Sigmoid colon (tissue), 7 donors: ENCODE measurements around the gene RFX4. TPM values are rescaled to one million over a fixed set of nuclear protein-coding genes. Genes with fewer than 3 reads are reported as not detected.
"Not testable (repeated sequence)": the region's sequence is repeated elsewhere in the genome, so short reads cannot be mapped to it uniquely, and the experiment has no call there.

Source experiments
- DNase-seq: peaks from one replicate; pipeline ENCODE4 v3.0.0-alpha.2; 2019
- H3K27ac ChIP-seq, 4 donors: fragments of 200-600 bp; sonication (generic); one replicate each; pipeline ENCODE4 v1.5.1; 2016 to 2019; ENCODE audit warnings: mild to moderate bottlenecking in 1 of 4
- H3K27me3 ChIP-seq, 3 donors: fragments of 200-600 bp; sonication (generic); one replicate each; pipeline ENCODE4 v1.5.1; 2019; ENCODE audit warnings: mild to moderate bottlenecking in 1 of 3
- H3K36me3 ChIP-seq, 4 donors: fragments of 200-600 bp; sonication (generic); one replicate each; pipeline ENCODE4 v1.5.1; 2016 to 2019
- H3K4me1 ChIP-seq, 4 donors: fragments of 200-600 bp; sonication (generic); one replicate each; pipeline ENCODE4 v1.5.1; 2017 to 2019
- H3K4me3 ChIP-seq, 4 donors: fragments of 200-600 bp; sonication (generic); one replicate each; pipeline ENCODE4 v1.5.1; 2017 to 2019; ENCODE audit warnings: mild to moderate bottlenecking in 2 of 4, moderate library complexity in 1 of 4
- H3K9me3 ChIP-seq, 4 donors: fragments of 200-600 bp in 3 of 4; sonication (generic) in 3 of 4; one replicate each; pipeline versions ENCODE4 v1.5.1 to v1.6.1; 2013 to 2019
- EP300 ChIP-seq, 4 donors: sonication (generic); formaldehyde crosslinking; IDR thresholded peaks; one replicate each; pipeline ENCODE4 v1.6.1; 2017; ENCODE audit warnings: antibody characterized with exemption in 4 of 4
- POLR2A ChIP-seq, 2 donors: fragments of 450-650 bp; IDR thresholded peaks; one replicate each; pipeline ENCODE4 v1.6.1; 2016; ENCODE audit warnings: antibody characterized with exemption in 2 of 2, mild to moderate bottlenecking in 2 of 2, moderate library complexity in 2 of 2
- POLR2AphosphoS5 ChIP-seq, 4 donors: sonication (generic); formaldehyde crosslinking; IDR thresholded peaks; one replicate each; pipeline ENCODE4 v1.6.1; 2017; ENCODE audit warnings: antibody characterized with exemption in 4 of 4
- WGBS, 2 donors: extraction: QIAGEN DNeasy Blood & Tissue Kit; methylation state at CpG; one replicate each; pipeline ENCODE4 v1.1.7; 2013; 5-methylcytosine and 5-hydroxymethylcytosine counted together
- intact Hi-C: fragments of 100-400 bp; cut with DNase I; formaldehyde crosslinking; loops from one replicate; pipeline ENCODE4 v1.15.1; 2023
- polyA plus RNA-seq, 3 donors: library from polyadenylated mRNA; stranded (reverse); fragments of 200-250 nt; gene quantifications; one replicate each; pipeline ENCODE4 v1.2.3, GENCODE V29; 2013
- total RNA-seq, 4 donors: library from RNA; depleted of rRNA; stranded (reverse); fragments of >200 nt; gene quantifications; one replicate each; pipeline ENCODE4 v1.1.0, GENCODE V29; 2016
- TF ChIP-seq, protein P1 (sequence below), 4 experiments: fragments of 450-650 bp in 3 of 4; fragments of 200-600 bp in 1 of 4; IDR thresholded peaks; one replicate each; pipeline ENCODE4 v1.5.1; 2016 to 2019; ENCODE audit warnings: antibody characterized with exemption in 4 of 4, mild to moderate bottlenecking in 3 of 4, moderate library complexity in 2 of 4
- donor health status: healthy with polysubstance abuse.
- donor health status: Bipolar disorder and iron deficiency.
- donor health status: healthy.

Gene RFX4
- total and polyA plus RNA-seq, 7 donors = 0.01 TPM; not detected in 6

DNA sequence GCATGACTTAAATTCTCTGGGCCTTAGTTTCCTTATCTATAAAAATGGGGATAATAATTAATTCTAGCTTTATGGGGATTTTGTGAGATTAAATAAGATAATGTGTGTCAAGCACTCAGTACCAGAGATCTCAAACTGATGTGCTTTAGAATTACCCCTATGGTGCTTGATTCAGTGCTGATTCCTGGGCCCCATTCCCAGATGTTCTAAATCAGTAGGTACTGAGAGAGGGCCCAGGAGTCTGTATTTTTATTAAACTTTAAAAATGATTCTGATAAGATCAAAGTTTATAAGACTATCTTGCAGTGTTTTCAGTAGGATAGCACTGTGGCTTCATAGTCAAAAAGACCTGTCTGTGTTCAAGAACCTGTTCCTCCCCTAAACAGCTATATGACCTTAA is 102.6 kb downstream of the RFX4 start:
- no peaks in the 10 kb centered on the region for H3K9me3 ChIP-seq
- no peaks in the 10 kb centered on the region for H3K36me3 ChIP-seq
- intact Hi-C loops = no loop called here
- no peak for DNase-seq
- H3K27ac ChIP-seq = no peak overlapping the region
- no peak overlapping the region for H3K4me3 ChIP-seq
- H3K27me3 ChIP-seq = no peaks in the 10 kb centered on the region
- no peaks in the 10 kb centered on the region for H3K4me1 ChIP-seq
- TF ChIP-seq, protein P1, sequence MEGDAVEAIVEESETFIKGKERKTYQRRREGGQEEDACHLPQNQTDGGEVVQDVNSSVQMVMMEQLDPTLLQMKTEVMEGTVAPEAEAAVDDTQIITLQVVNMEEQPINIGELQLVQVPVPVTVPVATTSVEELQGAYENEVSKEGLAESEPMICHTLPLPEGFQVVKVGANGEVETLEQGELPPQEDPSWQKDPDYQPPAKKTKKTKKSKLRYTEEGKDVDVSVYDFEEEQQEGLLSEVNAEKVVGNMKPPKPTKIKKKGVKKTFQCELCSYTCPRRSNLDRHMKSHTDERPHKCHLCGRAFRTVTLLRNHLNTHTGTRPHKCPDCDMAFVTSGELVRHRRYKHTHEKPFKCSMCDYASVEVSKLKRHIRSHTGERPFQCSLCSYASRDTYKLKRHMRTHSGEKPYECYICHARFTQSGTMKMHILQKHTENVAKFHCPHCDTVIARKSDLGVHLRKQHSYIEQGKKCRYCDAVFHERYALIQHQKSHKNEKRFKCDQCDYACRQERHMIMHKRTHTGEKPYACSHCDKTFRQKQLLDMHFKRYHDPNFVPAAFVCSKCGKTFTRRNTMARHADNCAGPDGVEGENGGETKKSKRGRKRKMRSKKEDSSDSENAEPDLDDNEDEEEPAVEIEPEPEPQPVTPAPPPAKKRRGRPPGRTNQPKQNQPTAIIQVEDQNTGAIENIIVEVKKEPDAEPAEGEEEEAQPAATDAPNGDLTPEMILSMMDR (IDR thresholded peaks at IDR 0.05) = no peak
- no peak for TF ChIP-seq POLR2A (IDR thresholded peaks at IDR 0.05)
- TF ChIP-seq POLR2AphosphoS5 (IDR thresholded peaks at IDR 0.05) = no peak
- no peak for TF ChIP-seq EP300 (IDR thresholded peaks at IDR 0.05)

DNA sequence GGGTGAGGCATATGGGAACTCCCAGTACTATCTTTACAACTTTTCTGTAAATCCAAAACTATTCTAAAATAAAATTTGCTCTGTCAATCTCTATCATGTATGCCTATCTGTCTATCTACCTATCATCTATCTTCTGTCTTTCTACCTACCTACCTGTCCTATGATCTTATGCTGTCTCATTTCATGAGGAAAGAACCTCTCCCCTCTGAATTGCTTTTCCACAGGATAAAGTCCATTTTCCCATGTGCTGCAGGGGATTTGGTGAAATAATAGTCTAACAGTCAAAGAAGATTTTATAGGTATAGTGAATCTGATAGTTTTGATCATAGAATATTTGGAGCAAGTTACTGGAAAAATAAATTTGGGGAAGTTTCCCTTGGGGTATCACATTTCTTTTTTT is 104.9 kb downstream of the RFX4 start:
- TF ChIP-seq, protein P1 (IDR thresholded peaks at IDR 0.05) = no peak
- no peak for TF ChIP-seq EP300 (IDR thresholded peaks at IDR 0.05)
- DNase-seq = no peak
- H3K36me3 ChIP-seq = no peaks in the 10 kb centered on the region
- intact Hi-C loops = no loop called here
- no peak overlapping the region for H3K4me3 ChIP-seq
- H3K27ac ChIP-seq = no peak overlapping the region
- no peaks in the 10 kb centered on the region for H3K9me3 ChIP-seq
- H3K27me3 ChIP-seq = no peaks in the 10 kb centered on the region
- H3K4me1 ChIP-seq = no peaks in the 10 kb centered on the region

DNA sequence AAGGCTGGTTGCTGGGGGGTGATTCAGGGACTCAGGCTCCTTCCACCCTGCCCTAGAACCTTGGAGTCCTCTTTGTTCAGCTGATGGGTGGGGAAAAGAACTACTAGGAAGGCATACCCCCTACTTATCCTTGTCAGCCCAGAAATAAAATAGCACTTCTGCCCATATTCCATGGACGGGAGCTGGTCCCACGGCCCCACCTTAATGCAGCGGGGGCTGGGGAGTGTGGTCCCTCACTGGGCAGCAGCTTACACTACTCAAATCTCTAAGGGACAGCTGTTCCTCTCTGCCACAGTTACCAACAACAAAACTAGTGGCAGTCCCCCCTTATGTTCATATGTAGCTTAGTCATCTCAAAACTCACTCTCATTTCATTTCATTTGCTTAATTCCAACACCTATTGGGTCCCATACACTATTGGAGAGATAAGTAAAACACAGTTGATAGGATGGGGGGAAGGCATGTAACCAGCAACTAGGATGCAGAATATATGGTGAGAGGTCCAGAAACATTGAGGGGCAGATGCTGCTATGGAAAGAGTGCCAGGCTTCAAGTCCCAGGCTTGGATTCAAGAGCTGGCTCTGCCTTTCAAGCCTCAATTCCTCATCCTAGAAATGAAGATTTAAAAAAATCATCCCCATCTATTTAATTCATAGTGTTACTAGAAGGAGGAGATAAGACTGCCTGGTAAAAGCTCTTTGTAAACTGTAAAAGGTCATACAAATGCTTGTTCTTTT is 107.9 kb downstream of the RFX4 start:
- H3K4me3 ChIP-seq = no peak overlapping the region
- H3K27me3 ChIP-seq = no peaks in the 10 kb centered on the region
- intact Hi-C loops = no loop called here
- H3K27ac ChIP-seq = no peak overlapping the region
- H3K36me3 ChIP-seq = no peaks in the 10 kb centered on the region
- 94 to 95% methylated on average over 3 of the region's 3 CpGs for WGBS, 2 donors
- H3K4me1 ChIP-seq = no peaks in the 10 kb centered on the region
- no peak for DNase-seq
- TF ChIP-seq EP300 (IDR thresholded peaks at IDR 0.05) (no peak), POLR2AphosphoS5 (IDR thresholded peaks at IDR 0.05) (no peak), POLR2A (IDR thresholded peaks at IDR 0.05) (no peak)
- TF ChIP-seq, protein P1 (IDR thresholded peaks at IDR 0.05) = no peak
- no peaks in the 10 kb centered on the region for H3K9me3 ChIP-seq

DNA sequence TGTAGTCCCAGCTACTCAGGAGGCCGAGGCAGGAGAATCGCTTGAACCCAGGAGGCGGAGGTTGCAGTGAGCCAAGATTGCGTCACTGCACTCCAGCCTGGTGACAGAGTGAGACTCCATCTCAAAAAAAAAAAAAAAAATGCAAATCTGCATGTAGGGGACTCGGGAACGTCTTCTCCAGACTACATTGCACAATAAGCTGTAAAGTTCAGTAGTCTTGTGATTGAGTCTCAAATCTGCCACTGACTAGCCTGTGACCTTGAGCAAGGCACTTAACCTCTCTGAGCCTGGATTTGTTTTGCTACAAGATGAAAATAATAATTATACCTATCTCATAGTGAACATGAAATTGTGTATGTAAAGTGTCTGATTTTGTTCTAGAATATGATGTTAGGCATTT is 109.2 kb downstream of the RFX4 start:
- H3K4me3 ChIP-seq, H3K9me3 ChIP-seq, H3K27me3 ChIP-seq, H3K4me1 ChIP-seq, H3K36me3 ChIP-seq, DNase-seq, H3K27ac ChIP-seq, intact Hi-C loops: not testable (repeated sequence)
- WGBS, 2 donors = 86 to 89% methylated on average over 6 of the region's 6 CpGs

DNA sequence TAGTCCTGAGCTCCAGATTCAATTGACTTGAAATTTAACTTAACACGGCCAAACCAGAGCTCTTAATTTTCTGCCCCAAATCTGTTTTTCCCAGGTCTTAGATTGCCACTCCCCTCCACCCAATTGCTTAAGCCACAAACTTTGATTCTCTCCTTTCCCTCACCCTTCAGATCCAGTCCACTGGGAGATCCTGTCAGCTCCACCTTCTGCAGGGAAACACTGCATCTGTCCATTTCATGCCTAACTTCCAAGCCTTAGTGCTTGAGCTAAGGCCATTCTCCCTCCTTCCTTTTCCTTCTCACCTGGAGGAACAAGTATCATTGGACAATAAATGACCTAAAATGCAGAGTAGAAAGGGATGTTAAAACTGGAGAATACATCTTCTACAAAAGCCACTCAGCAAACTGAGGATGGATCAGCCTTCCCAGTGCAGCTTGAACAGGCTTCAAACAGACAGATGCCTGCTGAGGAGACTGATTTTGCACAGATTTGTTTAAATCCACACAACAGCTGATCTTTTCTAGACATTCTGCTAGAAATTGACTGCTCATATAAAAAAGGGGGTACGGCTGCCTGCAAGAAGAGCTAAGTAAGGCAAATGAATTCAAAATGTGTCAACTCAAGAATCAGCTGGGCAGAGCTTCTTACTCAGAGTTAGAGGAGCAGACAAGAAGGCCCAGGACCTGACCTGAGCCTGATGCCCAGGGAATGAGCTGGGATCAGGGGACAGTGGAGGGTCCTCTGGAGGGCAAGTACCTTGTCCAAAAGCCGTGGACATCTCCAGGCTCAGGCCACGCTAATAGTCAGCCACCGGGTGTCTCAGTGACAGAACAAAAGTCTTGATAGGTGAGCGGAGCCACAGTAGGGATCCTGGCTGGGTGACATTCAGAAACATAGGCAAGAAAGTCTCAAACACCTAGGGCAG is 110.4 kb downstream of the RFX4 start:
- intact Hi-C loops = no loop called here
- DNase-seq = no peak
- 85 to 90% methylated on average over 6 of the region's 6 CpGs for WGBS, 2 donors
- no peak for TF ChIP-seq EP300 (IDR thresholded peaks at IDR 0.05)
- TF ChIP-seq POLR2AphosphoS5 (IDR thresholded peaks at IDR 0.05) = no peak
- no peaks in the 10 kb centered on the region for H3K27me3 ChIP-seq
- no peaks in the 10 kb centered on the region for H3K4me1 ChIP-seq
- H3K4me3 ChIP-seq = no peak overlapping the region
- H3K27ac ChIP-seq = no peak overlapping the region
- H3K36me3 ChIP-seq = no peaks in the 10 kb centered on the region
- H3K9me3 ChIP-seq = peaks cover 0 to under 1% (median 0%) of the 10 kb centered on the region in 4 donors
